HepG2 (cell line): ENCODE measurements around the gene KIF22. TPM values are rescaled to one million over a fixed set of nuclear protein-coding genes. Genes with fewer than 3 reads are reported as not detected.

ENCODE experiments used
- CENPX ChIP-seq: sonication (generic); formaldehyde crosslinking; IDR thresholded peaks from 2 replicates; pipeline ENCODE4 v1.9.0; 2021; ENCODE audit warnings: mild to moderate bottlenecking, missing genetic modification reagents, moderate library complexity
- XRCC5 ChIP-seq: fragments of 200-400 bp; formaldehyde crosslinking; optimal IDR thresholded peaks from 2 replicates; pipeline ENCODE3; 2017; ENCODE audit warnings: mild to moderate bottlenecking, low read length
- ZNF251 ChIP-seq: sonication (generic); formaldehyde crosslinking; IDR thresholded peaks from 2 replicates; pipeline ENCODE4 v1.9.0; 2021; ENCODE audit warnings: mild to moderate bottlenecking, missing genetic modification reagents
- ZNF549 ChIP-seq: sonication (generic); formaldehyde crosslinking; IDR thresholded peaks from 2 replicates; pipeline ENCODE4 v1.5.0; 2020; ENCODE audit warnings: missing genetic modification reagents
- ZNF672 ChIP-seq: sonication (generic); formaldehyde crosslinking; IDR thresholded peaks from 2 replicates; pipeline ENCODE4 v1.8.1; 2022; ENCODE audit warnings: missing genetic modification reagents
- ZNF678 ChIP-seq: sonication (generic); formaldehyde crosslinking; IDR thresholded peaks from 2 replicates; pipeline ENCODE4 v1.4.0; 2020; ENCODE audit warnings: mild to moderate bottlenecking, missing genetic modification reagents
- ZNF788 ChIP-seq: sonication (generic); formaldehyde crosslinking; IDR thresholded peaks from 2 replicates; pipeline ENCODE4 v1.5.0; 2020; ENCODE audit warnings: mild to moderate bottlenecking, missing genetic modification reagents, borderline replicate concordance
- polyA plus RNA-seq, 8 experiments: library from polyadenylated mRNA; depleted of rRNA in 3 of 8; stranded (reverse) in 7 of 8; unstranded in 1 of 8; fragments of >200 nt; fragmentation: Illumina TruSeq in 4 of 8; extraction: Trizol in 4 of 8; gene quantifications; 2 replicates each; pipeline versions ENCODE4 v1.2.1 to v1.2.3, GENCODE V29; 2011 to 2016; ENCODE audit warnings: low read depth in 4 of 8, missing spikeins in 1 of 8, mixed read lengths in 1 of 8; ENCODE audit not compliant: insufficient read depth in 1 of 8
- total RNA-seq, 5 experiments: library from RNA; depleted of rRNA; stranded (reverse); fragments of >200 nt; fragmentation: Illumina TruSeq; extraction: Trizol; gene quantifications; 2 replicates each; pipeline ENCODE4 v1.2.3, GENCODE V29; 2016; ENCODE audit warnings: low read depth in 1 of 5
- TF ChIP-seq, protein P1 (sequence below): sonication (generic); formaldehyde crosslinking; IDR thresholded peaks from 2 replicates; pipeline ENCODE4 v1.9.0; 2021; ENCODE audit warnings: missing genetic modification reagents, borderline replicate concordance
- TF ChIP-seq, protein P2 (sequence below): sonication (generic); formaldehyde crosslinking; conservative IDR thresholded peaks from 2 replicates; pipeline ENCODE4 v1.4.0; 2020; ENCODE audit warnings: missing genetic modification reagents
- TF ChIP-seq, protein P3 (sequence below): sonication (generic); formaldehyde crosslinking; IDR thresholded peaks from 2 replicates; pipeline ENCODE4 v1.5.1; 2020; ENCODE audit warnings: missing genetic modification reagents, mild to moderate bottlenecking, borderline replicate concordance
- TF ChIP-seq, protein P4 (sequence below), 2 experiments: sonication (generic) in 1 of 2; formaldehyde crosslinking in 1 of 2; IDR thresholded peaks; 2 replicates each; pipeline versions ENCODE4 v1.4.0 to v1.6.1; 2016 to 2020; ENCODE audit warnings: borderline replicate concordance in 1 of 2, low read depth in 1 of 2, mild to moderate bottlenecking in 1 of 2, missing genetic modification reagents in 1 of 2
- TF ChIP-seq, protein P5 (sequence below): IDR thresholded peaks from 2 replicates; pipeline ENCODE4 v1.6.1; 2016; ENCODE audit warnings: low read depth, borderline replicate concordance

KIF22 gene
- total and polyA plus RNA-seq, 2 of the 13 experiments (the other 11 are each of a cell fraction or from before 2014, with no cell fraction given): 95.8 to 118 TPM

DNA sequence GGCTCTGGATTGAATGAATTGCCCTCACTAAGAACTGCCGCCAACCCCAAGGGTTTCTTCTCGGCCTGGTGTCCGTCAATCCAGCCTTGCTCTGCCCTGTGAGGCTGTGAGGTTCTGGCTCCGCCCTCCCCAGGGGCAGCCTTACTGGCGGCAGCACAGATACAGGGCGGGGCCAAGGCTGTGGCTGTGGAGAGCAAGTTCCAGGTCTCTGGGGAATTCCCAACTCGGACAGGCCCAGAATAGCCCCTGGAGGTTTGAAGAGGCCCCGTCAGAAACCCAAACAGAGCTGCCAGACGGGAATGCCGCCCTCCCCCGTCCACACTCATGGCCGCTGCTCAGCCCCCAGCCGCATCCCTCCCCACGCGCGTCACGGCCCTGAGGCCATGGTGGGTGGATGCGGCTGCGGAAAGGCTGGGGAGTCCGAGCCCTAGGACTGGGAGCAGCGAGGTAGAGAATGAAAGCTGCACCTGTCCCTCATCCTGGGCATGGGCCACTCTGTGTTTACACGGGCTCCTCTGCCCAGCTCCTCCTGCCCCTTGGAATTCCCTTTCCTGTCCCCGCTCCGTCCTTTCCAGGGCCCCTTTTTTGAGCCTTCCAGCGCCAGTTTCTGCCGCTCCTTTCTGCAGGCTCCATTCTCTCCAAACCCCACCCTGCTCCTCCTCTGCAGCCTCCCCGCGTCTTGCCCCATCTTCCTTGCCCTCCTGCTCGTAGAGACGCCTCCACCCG lies 20.8 kb downstream of the KIF22 start (continued):
- TF ChIP-seq, protein P1, sequence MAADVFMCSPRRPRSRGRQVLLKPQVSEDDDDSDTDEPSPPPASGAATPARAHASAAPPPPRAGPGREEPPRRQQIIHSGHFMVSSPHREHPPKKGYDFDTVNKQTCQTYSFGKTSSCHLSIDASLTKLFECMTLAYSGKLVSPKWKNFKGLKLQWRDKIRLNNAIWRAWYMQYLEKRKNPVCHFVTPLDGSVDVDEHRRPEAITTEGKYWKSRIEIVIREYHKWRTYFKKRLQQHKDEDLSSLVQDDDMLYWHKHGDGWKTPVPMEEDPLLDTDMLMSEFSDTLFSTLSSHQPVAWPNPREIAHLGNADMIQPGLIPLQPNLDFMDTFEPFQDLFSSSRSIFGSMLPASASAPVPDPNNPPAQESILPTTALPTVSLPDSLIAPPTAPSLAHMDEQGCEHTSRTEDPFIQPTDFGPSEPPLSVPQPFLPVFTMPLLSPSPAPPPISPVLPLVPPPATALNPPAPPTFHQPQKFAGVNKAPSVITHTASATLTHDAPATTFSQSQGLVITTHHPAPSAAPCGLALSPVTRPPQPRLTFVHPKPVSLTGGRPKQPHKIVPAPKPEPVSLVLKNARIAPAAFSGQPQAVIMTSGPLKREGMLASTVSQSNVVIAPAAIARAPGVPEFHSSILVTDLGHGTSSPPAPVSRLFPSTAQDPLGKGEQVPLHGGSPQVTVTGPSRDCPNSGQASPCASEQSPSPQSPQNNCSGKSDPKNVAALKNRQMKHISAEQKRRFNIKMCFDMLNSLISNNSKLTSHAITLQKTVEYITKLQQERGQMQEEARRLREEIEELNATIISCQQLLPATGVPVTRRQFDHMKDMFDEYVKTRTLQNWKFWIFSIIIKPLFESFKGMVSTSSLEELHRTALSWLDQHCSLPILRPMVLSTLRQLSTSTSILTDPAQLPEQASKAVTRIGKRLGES (CRISPR knock-in tag): no peak
- TF ChIP-seq ZNF678 (CRISPR knock-in tag): no peak
- no peak for TF ChIP-seq CENPX (CRISPR knock-in tag)
- TF ChIP-seq, protein P2, sequence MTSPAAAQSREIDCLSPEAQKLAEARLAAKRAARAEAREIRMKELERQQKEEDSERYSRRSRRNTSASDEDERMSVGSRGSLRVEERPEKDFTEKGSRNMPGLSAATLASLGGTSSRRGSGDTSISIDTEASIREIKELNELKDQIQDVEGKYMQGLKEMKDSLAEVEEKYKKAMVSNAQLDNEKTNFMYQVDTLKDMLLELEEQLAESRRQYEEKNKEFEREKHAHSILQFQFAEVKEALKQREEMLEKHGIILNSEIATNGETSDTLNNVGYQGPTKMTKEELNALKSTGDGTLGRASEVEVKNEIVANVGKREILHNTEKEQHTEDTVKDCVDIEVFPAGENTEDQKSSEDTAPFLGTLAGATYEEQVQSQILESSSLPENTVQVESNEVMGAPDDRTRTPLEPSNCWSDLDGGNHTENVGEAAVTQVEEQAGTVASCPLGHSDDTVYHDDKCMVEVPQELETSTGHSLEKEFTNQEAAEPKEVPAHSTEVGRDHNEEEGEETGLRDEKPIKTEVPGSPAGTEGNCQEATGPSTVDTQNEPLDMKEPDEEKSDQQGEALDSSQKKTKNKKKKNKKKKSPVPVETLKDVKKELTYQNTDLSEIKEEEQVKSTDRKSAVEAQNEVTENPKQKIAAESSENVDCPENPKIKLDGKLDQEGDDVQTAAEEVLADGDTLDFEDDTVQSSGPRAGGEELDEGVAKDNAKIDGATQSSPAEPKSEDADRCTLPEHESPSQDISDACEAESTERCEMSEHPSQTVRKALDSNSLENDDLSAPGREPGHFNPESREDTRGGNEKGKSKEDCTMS (CRISPR knock-in tag): no peak
- TF ChIP-seq ZNF672 (CRISPR knock-in tag): no peak
- TF ChIP-seq ZNF251 (CRISPR knock-in tag): no peak
- TF ChIP-seq, protein P3, sequence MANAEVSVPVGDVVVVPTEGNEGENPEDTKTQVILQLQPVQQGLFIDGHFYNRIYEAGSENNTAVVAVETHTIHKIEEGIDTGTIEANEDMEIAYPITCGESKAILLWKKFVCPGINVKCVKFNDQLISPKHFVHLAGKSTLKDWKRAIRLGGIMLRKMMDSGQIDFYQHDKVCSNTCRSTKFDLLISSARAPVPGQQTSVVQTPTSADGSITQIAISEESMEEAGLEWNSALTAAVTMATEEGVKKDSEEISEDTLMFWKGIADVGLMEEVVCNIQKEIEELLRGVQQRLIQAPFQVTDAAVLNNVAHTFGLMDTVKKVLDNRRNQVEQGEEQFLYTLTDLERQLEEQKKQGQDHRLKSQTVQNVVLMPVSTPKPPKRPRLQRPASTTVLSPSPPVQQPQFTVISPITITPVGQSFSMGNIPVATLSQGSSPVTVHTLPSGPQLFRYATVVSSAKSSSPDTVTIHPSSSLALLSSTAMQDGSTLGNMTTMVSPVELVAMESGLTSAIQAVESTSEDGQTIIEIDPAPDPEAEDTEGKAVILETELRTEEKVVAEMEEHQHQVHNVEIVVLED: peak; percentile 66; the same call in 1 of the 2 replicates
- TF ChIP-seq XRCC5: peak; percentile 71
- TF ChIP-seq, protein P4, sequence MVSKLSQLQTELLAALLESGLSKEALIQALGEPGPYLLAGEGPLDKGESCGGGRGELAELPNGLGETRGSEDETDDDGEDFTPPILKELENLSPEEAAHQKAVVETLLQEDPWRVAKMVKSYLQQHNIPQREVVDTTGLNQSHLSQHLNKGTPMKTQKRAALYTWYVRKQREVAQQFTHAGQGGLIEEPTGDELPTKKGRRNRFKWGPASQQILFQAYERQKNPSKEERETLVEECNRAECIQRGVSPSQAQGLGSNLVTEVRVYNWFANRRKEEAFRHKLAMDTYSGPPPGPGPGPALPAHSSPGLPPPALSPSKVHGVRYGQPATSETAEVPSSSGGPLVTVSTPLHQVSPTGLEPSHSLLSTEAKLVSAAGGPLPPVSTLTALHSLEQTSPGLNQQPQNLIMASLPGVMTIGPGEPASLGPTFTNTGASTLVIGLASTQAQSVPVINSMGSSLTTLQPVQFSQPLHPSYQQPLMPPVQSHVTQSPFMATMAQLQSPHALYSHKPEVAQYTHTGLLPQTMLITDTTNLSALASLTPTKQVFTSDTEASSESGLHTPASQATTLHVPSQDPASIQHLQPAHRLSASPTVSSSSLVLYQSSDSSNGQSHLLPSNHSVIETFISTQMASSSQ (IDR thresholded peaks at IDR 0.05; ENCODE audit: low read depth): no peak
- TF ChIP-seq, protein P4 (CRISPR knock-in tag; IDR thresholded peaks at IDR 0.05; ENCODE audit: borderline replicate concordance): no peak
- TF ChIP-seq, protein P5, sequence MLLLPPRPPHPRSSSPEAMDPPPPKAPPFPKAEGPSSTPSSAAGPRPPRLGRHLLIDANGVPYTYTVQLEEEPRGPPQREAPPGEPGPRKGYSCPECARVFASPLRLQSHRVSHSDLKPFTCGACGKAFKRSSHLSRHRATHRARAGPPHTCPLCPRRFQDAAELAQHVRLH: peak; percentile 84
- TF ChIP-seq ZNF788 (CRISPR knock-in tag): 0 out of 2 replicates have a peak, but pooled peaks have one; percentile 85
- TF ChIP-seq ZNF549 (CRISPR knock-in tag): no peak
